Measurements from ENCODE around the gene MEIS1. TPM values are rescaled to one million over a fixed set of nuclear protein-coding genes. Genes with fewer than 3 reads are reported as not detected.

The MEIS1 gene
- total RNA-seq, 1 donor from 2014 or later: 3.4 TPM

DNA sequence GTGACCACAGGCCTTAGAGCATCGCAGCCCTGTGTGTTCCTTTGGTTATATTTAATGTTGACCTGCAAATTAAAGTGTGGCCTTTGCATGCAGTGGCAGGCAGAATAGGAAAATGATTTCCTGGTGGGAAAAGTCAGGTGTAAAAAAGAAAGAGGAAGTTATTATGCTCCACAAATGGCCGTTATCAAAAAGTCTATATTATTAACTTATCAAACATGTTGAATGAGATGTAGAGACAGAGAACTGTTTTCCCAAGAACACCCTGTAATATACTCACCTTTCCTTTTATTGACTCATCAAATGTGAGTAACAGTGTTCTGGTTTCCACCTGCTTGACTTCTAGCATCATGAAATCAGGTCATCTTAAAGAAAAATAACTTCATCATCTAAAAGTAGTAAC, 35.3 kb downstream of the MEIS1 start:
- FAIRE-seq (no peak), DNase-seq (ENCODE audit: low read depth) (no peak)
- no peaks in the 10 kb centered on the region for H3K4me1 Mint-ChIP-seq (ENCODE audit: low read depth, unreplicated experiment)
- peaks cover 3% of the 10 kb centered on the region for H3K27me3 Mint-ChIP-seq (ENCODE audit: low read depth, unreplicated experiment)
- no peak overlapping the region for H3K9ac ChIP-seq (ENCODE audit: low read length)
- H3K36me3 ChIP-seq (ENCODE audit: insufficient read depth, low read length): peaks cover 2% of the 10 kb centered on the region
- H3K4me3 ChIP-seq (ENCODE audit: insufficient read depth, low read depth, low read length): no peak overlapping the region
- H3K79me2 ChIP-seq (ENCODE audit: insufficient read depth, low read length): no peaks in the 10 kb centered on the region
- no peak overlapping the region for H3K27ac Mint-ChIP-seq (ENCODE audit: unreplicated experiment)
- no peaks in the 10 kb centered on the region for H3K27me3 ChIP-seq (ENCODE audit: insufficient read depth, low read length)
- no peaks in the 10 kb centered on the region for H3K4me1 ChIP-seq (ENCODE audit: insufficient read depth, low read length)
- H4K20me1 ChIP-seq (ENCODE audit: insufficient read depth, low read length): peaks cover 17% of the 10 kb centered on the region
- no peak overlapping the region for H3K27ac ChIP-seq (ENCODE audit: low read depth, low read length)
- H2AFZ ChIP-seq (ENCODE audit: low read depth, low read length): no peak overlapping the region
- TF ChIP-seq EZH2 (IDR thresholded peaks at IDR 0.05; ENCODE audit: insufficient read depth, low read length) (no peak), CTCF (IDR thresholded peaks at IDR 0.05; ENCODE audit: insufficient read depth, low read depth, low read length) (no peak)
- H3K9me3 ChIP-seq (ENCODE audit: insufficient read depth, low read depth, low read length): no peaks in the 10 kb centered on the region
- no peak overlapping the region for H3K4me2 ChIP-seq (ENCODE audit: low read length)
- H3K9me3 Mint-ChIP-seq (ENCODE audit: unreplicated experiment): no peaks in the 10 kb centered on the region
- no peaks in the 10 kb centered on the region for H3K36me3 Mint-ChIP-seq (ENCODE audit: low read depth, unreplicated experiment)
- H3K4me3 Mint-ChIP-seq (ENCODE audit: unreplicated experiment): no peak overlapping the region

DNA sequence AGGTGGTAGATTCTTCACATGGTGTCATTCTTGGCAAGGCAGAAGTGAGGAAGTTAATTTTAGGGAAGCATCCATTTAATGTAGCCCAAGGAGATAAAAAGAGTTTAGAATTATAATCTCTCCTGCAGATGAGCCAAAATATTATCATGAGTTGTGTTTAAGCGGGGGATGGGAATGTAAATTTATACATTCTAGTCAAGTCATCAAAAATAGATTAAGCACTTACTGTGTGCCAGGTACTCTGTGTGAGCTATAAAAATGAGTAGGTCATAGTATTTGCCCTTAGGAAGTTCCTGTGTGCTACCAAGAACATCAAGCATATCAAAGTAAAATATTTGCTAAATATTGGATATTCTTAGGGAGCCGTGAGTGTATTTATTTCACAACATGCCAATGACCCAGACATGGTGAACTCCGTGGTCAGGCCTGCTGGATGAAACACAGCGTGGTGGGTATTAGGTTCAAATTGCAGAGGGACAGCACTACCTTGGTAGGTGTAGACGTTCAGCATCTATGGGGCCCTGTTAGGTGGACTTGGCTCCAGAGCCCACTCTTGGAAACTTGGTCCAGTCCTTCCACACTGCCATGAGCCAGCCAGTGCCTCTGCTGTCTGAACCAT, 37.4 kb downstream of the MEIS1 start:
- no peak overlapping the region for H3K4me3 ChIP-seq (ENCODE audit: insufficient read depth, low read depth, low read length)
- peaks cover 6% of the 10 kb centered on the region for H3K27me3 Mint-ChIP-seq (ENCODE audit: low read depth, unreplicated experiment)
- H3K79me2 ChIP-seq (ENCODE audit: insufficient read depth, low read length): no peaks in the 10 kb centered on the region
- no peaks in the 10 kb centered on the region for H3K27me3 ChIP-seq (ENCODE audit: insufficient read depth, low read length)
- peaks cover 5% of the 10 kb centered on the region for H3K9me3 Mint-ChIP-seq (ENCODE audit: unreplicated experiment)
- H3K9me3 ChIP-seq (ENCODE audit: insufficient read depth, low read depth, low read length): no peaks in the 10 kb centered on the region
- H3K36me3 Mint-ChIP-seq (ENCODE audit: low read depth, unreplicated experiment): no peaks in the 10 kb centered on the region
- peaks cover under 1% of the 10 kb centered on the region for H3K4me1 ChIP-seq (ENCODE audit: insufficient read depth, low read length)
- no peak for TF ChIP-seq CTCF (IDR thresholded peaks at IDR 0.05; ENCODE audit: insufficient read depth, low read depth, low read length)
- no peak for TF ChIP-seq EZH2 (IDR thresholded peaks at IDR 0.05; ENCODE audit: insufficient read depth, low read length)
- H4K20me1 ChIP-seq (ENCODE audit: insufficient read depth, low read length): peaks cover 28% of the 10 kb centered on the region
- no peak overlapping the region for H3K27ac Mint-ChIP-seq (ENCODE audit: unreplicated experiment)
- no peaks in the 10 kb centered on the region for H3K36me3 ChIP-seq (ENCODE audit: insufficient read depth, low read length)
- no peak overlapping the region for H2AFZ ChIP-seq (ENCODE audit: low read depth, low read length)
- H3K4me3 Mint-ChIP-seq (ENCODE audit: unreplicated experiment): no peak overlapping the region
- no peak overlapping the region for H3K4me2 ChIP-seq (ENCODE audit: low read length)
- no peak overlapping the region for H3K27ac ChIP-seq (ENCODE audit: low read depth, low read length)
- no peaks in the 10 kb centered on the region for H3K4me1 Mint-ChIP-seq (ENCODE audit: low read depth, unreplicated experiment)
- DNase-seq (ENCODE audit: low read depth) (no peak), FAIRE-seq (no peak)
- no peak overlapping the region for H3K9ac ChIP-seq (ENCODE audit: low read length)

- H3K27me3 ChIP-seq (ENCODE audit: insufficient read depth, low read length): no peaks in the 10 kb centered on the region
- DNase-seq (ENCODE audit: low read depth) (no peak), FAIRE-seq (no peak)
- peaks cover 5% of the 10 kb centered on the region for H3K9me3 Mint-ChIP-seq (ENCODE audit: unreplicated experiment)
- peaks cover 14% of the 10 kb centered on the region for H3K4me1 ChIP-seq (ENCODE audit: insufficient read depth, low read length)
- H3K4me1 Mint-ChIP-seq (ENCODE audit: low read depth, unreplicated experiment): peaks cover 4% of the 10 kb centered on the region
- no peak overlapping the region for H2AFZ ChIP-seq (ENCODE audit: low read depth, low read length)
- peaks cover 2% of the 10 kb centered on the region for H3K27me3 Mint-ChIP-seq (ENCODE audit: low read depth, unreplicated experiment)
- peaks cover 22% of the 10 kb centered on the region for H4K20me1 ChIP-seq (ENCODE audit: insufficient read depth, low read length)
- peaks cover 3% of the 10 kb centered on the region for H3K36me3 ChIP-seq (ENCODE audit: insufficient read depth, low read length)
- TF ChIP-seq CTCF (IDR thresholded peaks at IDR 0.05; ENCODE audit: insufficient read depth, low read depth, low read length): no peak
- no peak overlapping the region for H3K27ac Mint-ChIP-seq (ENCODE audit: unreplicated experiment)
- no peak overlapping the region for H3K9ac ChIP-seq (ENCODE audit: low read length)
- H3K36me3 Mint-ChIP-seq (ENCODE audit: low read depth, unreplicated experiment): no peaks in the 10 kb centered on the region
- no peak overlapping the region for H3K27ac ChIP-seq (ENCODE audit: low read depth, low read length)
- no peak overlapping the region for H3K4me2 ChIP-seq (ENCODE audit: low read length)
- no peaks in the 10 kb centered on the region for H3K9me3 ChIP-seq (ENCODE audit: insufficient read depth, low read depth, low read length)
- H3K4me3 Mint-ChIP-seq (ENCODE audit: unreplicated experiment): no peak overlapping the region
- H3K4me3 ChIP-seq (ENCODE audit: insufficient read depth, low read depth, low read length): no peak overlapping the region
- H3K79me2 ChIP-seq (ENCODE audit: insufficient read depth, low read length): peaks cover 3% of the 10 kb centered on the region
Measured at GRCh38 chr2:66477135-66477842, 42.4 kb downstream of the MEIS1 start.

Data from astrocyte (in vitro differentiated cells and primary cell).